ENCODE measurements around the gene MAL.
A peak's percentile ranks its signal among the peaks of the same experiment; 100 is the strongest.

The MAL gene

GRCh38 chr2:95060446-95061118 lies 35.1 kb downstream of the MAL start:
- no peak for DNase-seq (ENCODE audit: low read depth in 1 of 2, low spot score in 1 of 2)

DNA sequence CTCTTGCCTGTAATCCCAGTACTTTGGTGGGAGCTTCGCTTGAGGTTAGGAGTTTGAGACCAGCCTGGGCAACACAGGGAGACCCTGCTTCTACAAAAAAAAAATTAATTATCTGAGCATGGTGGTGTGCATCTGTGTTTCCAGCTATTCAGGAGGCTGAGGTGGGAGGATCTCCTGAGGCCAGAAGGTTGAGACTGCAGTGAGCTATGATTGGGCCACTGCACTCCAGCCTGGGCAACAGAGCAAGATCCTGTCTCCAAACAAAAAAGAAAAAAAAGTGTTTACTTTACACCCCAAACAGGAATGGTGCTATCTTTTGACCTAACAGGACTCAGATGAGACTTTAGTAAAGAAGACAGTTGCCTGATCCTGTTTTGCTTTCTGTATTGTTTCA lies 35.6 kb downstream of the MAL start:
- DNase-seq (ENCODE audit: low read depth in 1 of 2, low spot score in 1 of 2), result no peak

GRCh38 chr2:95061601-95062183 lies 36.2 kb downstream of the MAL start:
- no peak for DNase-seq (ENCODE audit: low read depth in 1 of 2, low spot score in 1 of 2)

DNA sequence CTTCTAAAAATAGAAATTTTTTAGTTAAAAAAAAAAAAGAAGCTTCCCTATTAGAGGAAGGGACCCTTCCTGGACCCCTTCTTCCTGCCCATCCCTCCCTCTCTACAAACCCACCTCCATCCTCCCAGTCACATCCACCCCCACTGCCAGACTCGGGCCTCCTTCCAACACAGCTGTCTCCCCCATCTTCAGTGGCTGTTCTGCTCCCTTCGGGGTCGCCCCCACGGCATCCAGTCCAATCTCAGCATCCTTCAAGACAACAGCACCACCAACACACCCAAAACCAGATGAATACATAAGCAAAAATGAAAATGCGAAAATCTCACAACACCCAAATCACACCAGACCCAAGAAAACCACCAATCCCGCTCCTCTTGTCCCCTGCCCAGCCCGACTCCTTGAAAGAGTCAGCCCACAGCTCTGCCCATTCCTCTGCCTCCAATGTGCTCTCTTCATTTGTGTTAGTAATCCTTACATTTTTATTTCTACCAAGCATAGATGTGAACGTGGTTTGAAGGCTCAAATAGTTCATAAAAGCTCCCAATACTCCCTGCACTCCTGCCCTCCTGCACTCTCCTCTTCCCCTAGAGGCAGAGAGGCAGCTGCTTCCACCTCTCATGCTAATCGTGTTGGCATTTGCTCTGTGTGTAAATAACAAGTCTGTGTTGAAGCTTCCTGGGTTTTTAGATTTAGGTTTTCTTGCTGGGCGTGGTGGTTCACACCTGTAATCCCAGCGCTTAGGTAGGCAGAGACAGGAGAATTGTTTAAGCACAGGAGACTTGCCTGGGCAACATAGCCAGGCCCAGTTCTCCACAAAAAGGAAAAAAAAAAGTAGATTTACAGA lies 37.0 kb downstream of the MAL start:
- DNase-seq (ENCODE audit: low read depth in 1 of 2, low spot score in 1 of 2), result no peak

GRCh38 chr2:95063086-95063958 lies 37.8 kb downstream of the MAL start:
- DNase-seq (ENCODE audit: low read depth in 1 of 2, low spot score in 1 of 2), result no peak

- DNase-seq (ENCODE audit: low read depth in 1 of 2, low spot score in 1 of 2), result no peak
Observed at GRCh38 chr2:95068256-95068655, 42.7 kb downstream of the MAL start.

GRCh38 chr2:95069465-95069864 lies 44.0 kb downstream of the MAL start:
- DNase-seq (ENCODE audit: low read depth in 1 of 2, low spot score in 1 of 2), result no peak

DNA sequence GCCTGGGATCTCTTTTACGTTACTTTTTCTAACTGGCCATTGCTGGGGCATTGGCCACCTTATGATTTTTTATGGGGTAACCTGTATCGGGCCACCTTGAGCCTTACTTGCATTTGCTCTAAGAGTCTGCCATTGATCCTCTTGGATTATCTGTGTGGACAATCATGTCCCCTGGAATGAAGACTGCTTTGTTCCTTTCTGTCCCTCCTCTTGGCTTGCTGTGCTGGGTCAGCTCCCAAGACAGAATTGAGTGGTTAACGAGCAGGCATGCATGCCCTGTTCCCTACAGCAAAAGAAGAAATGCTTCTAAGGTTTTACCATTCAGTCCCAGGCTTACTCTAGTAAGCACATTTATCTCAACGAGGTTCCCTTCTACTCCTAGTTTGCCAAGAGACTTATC lies 46.3 kb downstream of the MAL start:
- DNase-seq (ENCODE audit: low read depth in 1 of 2, low spot score in 1 of 2), result no peak

DNA sequence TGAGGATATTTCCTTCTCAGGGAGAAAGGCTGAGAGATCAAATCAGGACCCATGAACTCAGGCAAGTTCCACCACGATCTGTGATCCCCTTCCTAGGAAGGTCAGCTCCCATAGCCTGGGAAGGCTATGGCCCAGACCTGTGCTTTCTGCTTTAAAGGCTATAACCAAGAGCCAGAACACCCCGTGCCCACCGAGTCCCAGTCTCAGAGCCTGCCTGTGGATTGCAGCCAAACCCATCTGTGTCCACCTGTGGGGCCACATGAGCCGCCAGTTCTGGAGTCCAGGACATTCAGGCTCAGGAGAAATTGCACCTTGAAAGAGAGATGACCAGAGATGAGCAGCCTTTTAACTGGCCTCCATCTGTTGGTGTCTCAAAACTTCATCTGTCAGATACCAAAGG lies 46.9 kb downstream of the MAL start:
- no peak for DNase-seq (ENCODE audit: low read depth in 1 of 2, low spot score in 1 of 2)

- DNase-seq (ENCODE audit: low read depth in 1 of 2, low spot score in 1 of 2), result no peak
Observed at GRCh38 chr2:95073856-95074662, 48.6 kb downstream of the MAL start.

GRCh38 chr2:95074663-95075439 lies 49.3 kb downstream of the MAL start:
- DNase-seq (ENCODE audit: low read depth in 1 of 2, low spot score in 1 of 2), result peak in 1 of 2 donors; percentile 46

DNA sequence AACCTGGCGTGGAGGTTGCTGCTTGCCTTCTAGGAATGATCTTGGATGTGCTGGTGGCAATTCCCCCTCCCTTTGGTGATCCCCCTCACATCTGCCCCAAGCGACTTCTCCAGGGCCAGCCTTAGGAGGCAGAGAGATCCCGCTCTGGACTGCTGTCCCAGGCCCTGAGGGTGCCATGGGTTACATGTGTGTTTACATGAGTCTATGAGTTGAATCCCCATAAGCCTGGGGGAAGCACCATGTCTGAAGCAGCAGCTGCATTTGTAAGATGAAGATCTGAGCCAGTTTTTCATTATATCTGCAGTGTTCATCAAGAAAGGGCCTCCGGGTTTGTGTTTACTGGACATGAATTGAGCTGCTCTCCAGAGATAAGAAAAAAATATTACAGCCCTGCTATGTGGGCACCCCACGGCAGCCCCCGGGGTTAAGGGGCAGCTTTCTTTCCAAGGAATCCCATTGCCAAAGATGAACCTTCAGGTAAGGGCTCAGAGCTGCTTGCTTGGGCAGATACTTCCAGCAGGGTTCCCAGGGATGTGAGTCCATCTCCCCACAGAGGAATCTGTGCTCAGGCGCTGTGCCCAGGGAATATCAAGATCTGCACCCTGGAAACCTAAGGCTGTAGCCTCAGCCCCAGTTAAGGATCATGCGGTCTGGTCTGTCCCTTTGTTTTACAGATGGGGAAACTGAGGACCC lies 50.1 kb downstream of the MAL start:
- DNase-seq (ENCODE audit: low read depth in 1 of 2, low spot score in 1 of 2), result no peak

DNA sequence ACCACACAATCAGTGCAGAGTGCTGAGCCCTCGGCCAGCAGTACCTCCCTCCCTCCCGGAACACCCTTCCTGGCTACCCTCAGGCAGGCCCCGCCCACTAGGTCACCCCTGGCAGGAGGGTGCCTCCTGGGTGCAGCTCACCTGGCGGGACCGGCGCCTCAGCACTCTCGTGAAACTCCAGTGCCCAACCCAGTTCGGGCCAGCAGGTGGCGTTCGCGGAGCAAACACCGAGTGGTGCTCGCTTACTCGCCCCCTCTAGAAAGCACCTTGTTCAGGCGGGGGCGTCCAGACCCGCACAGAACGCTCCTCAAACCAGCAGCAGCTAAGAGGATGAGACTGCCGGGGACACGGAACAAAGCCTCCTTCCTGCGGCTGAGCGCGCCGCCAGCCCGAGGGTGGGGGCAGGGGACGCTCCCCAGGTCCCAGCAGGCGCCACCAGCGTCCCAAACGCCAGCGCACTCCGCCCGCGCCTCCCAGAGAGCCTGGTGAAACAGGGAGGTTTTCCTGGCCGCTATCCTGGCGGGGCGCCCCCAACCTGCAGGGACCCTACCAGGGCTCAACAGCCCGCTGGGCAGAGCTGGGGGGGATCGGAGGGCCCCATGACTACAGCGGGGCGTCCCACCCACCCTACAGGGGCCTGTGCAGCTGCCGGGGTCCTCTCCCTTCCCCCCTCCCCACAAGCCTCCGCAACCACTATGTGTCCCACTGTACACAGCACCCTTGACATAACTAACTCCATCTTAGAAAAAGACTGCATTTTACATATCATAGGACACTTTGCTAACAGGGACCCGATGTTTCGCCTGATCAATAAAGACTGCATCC lies 51.4 kb downstream of the MAL start:
- peak; percentile 72 to 73 for DNase-seq (ENCODE audit: low read depth in 1 of 2, low spot score in 1 of 2)

DNA sequence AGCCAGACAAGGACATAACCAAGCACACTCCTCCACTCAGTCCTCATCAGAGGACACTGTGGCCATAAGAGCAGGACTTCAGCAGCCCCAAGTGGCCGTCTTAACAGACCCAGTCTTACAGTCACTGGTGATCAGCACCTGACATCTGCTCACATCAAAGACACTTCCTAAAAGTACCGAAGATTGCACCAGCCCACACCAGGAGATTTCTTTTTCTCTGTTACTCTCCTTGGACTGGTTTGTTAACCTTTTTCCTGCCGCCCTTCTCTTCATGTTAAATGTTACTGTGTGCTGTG lies 52.0 kb downstream of the MAL start:
- DNase-seq (ENCODE audit: low read depth in 1 of 2, low spot score in 1 of 2), result no peak

DNA sequence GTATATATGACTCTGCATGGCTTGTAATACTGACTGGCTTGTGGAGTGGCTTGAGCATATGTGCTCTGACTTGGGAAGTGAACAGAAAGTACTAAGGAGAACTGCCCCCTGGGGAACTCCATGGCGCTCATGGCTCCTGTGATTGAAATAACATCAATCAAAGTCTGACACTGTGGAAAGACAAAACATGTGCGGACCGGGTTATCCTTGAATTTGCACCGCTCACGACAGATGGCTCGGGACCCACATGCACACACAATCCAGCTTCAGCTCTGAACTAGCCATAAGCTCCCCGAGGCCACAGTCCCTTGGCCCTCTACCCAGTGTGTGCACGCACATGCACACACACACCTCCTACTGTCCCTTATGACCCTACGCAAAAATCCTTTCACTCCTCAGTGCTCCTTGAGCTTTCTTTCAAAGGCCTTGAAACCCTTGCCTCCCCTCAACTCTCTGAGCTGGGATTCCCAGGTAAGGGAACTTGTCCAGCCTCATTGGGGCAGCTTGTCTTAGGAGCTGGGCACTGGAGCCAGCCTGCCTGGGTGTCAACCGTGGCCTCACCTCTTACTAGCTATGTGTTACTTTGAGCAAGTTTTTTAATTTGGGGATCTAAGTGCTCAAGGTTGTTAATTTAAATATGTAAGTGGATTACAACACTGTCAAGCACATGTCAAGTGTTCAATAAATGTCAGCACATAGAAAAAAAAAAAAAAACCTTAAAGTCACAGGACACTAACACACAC lies 52.5 kb downstream of the MAL start:
- no peak for DNase-seq (ENCODE audit: low read depth in 1 of 2, low spot score in 1 of 2)

- DNase-seq (ENCODE audit: low read depth in 1 of 2, low spot score in 1 of 2), result no peak
Observed at GRCh38 chr2:95079199-95079683, 53.7 kb downstream of the MAL start.

- DNase-seq (ENCODE audit: low read depth in 1 of 2, low spot score in 1 of 2), result no peak
Observed at GRCh38 chr2:95082477-95082876, 57.0 kb downstream of the MAL start.

DNA sequence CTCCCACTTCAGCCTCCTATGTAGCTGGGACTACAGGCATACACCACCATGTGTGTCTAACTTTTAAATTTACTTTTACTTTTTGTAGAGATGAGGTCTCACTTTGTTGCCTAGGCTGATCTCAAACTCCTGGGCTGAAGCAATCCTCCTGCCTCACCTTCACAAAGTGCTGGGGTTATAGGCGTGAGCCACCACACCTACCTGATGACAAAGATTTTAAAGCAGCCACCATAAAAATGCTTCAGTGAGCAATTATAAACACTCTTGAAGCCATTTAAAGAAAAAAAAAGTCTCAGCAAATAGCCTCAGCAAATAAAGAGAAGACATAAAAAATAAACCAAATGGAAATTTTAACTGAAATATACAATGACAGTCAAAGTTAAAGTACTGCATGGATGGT lies 60.5 kb downstream of the MAL start:
- no peak for DNase-seq (ENCODE audit: low read depth in 1 of 2, low spot score in 1 of 2)
